GM23338 (cell line): Measurements from ENCODE around the gene CYSRT1. TPM values are rescaled to one million over a fixed set of nuclear protein-coding genes. Genes with fewer than 3 reads are reported as not detected.

Experiments
- ATAC-seq: fragments of 200-7000 bp; cut with Tn5 transposase; 3 replicates; pipeline ENCODE4 v1.9.1; 2020
- DNase-seq: peaks from one replicate; pipeline ENCODE4 v3.0.0-alpha.2; 2015; ENCODE audit warnings: low spot score
- H2AFZ ChIP-seq: fragments of 200-600 bp; sonication (generic); 2 replicates; pipeline ENCODE4 v1.8.0; 2016; ENCODE audit warnings: antibody characterized with exemption, mild to moderate bottlenecking, moderate library complexity
- H3F3A ChIP-seq: fragments of 200-600 bp; sonication (generic); replicated peaks from 2 replicates; pipeline ENCODE4 v1.8.0; 2017; ENCODE audit warnings: antibody characterized with exemption, mixed run types, low read depth
- H3K27ac ChIP-seq: fragments of 200-600 bp; sonication (generic); 2 replicates; pipeline ENCODE4 v1.6.1; 2016; ENCODE audit warnings: low read depth
- H3K27me3 ChIP-seq: fragments of 200-600 bp; sonication (generic); 2 replicates; pipeline ENCODE4 v1.8.0; 2016; ENCODE audit warnings: mild to moderate bottlenecking, mixed run types, moderate library complexity; ENCODE audit not compliant: insufficient read depth
- H3K36me3 ChIP-seq: fragments of 200-600 bp; sonication (generic); 2 replicates; pipeline ENCODE4 v1.8.0; 2016; ENCODE audit warnings: mild to moderate bottlenecking; ENCODE audit not compliant: insufficient read depth
- H3K4me1 ChIP-seq: fragments of 200-600 bp; sonication (generic); 2 replicates; pipeline ENCODE4 v1.8.0; 2016; ENCODE audit warnings: mild to moderate bottlenecking, moderate library complexity; ENCODE audit not compliant: insufficient read depth
- H3K4me2 ChIP-seq: fragments of 200-600 bp; sonication (generic); 2 replicates; pipeline ENCODE4 v1.7.1; 2017; ENCODE audit warnings: mixed run types
- H3K4me3 ChIP-seq: fragments of 200-600 bp; sonication (generic); 2 replicates; pipeline ENCODE4 v1.6.1; 2016; ENCODE audit warnings: mixed run types
- H3K79me2 ChIP-seq: fragments of 200-600 bp; sonication (generic); replicated peaks from 2 replicates; pipeline ENCODE4 v1.8.0; 2017; ENCODE audit warnings: mild to moderate bottlenecking; ENCODE audit not compliant: insufficient read depth
- H3K9me2 ChIP-seq: fragments of 200-600 bp; sonication (generic); 2 replicates; pipeline ENCODE4 v1.8.0; 2017; ENCODE audit not compliant: insufficient read depth
- H4K20me1 ChIP-seq: fragments of 200-600 bp; sonication (generic); replicated peaks from 2 replicates; pipeline ENCODE4 v1.8.0; 2017; ENCODE audit warnings: mild to moderate bottlenecking; ENCODE audit not compliant: insufficient read depth
- H3K27ac Mint-ChIP-seq: 2 replicates; pipeline ENCODE4 v1.8.0; 2020; ENCODE audit warnings: inconsistent platforms, mild to moderate bottlenecking, moderate library complexity, mixed read lengths
- H3K27me3 Mint-ChIP-seq: 3 replicates; pipeline ENCODE4 v1.8.0; 2022; ENCODE audit warnings: low read depth, mild to moderate bottlenecking, moderate library complexity, mixed read lengths, inconsistent platforms; ENCODE audit not compliant: insufficient read depth, poor library complexity
- H3K36me3 Mint-ChIP-seq: 3 replicates; pipeline ENCODE4 v1.8.0; 2021; ENCODE audit warnings: low read depth, mild to moderate bottlenecking, inconsistent platforms, moderate library complexity, mixed read lengths
- H3K4me1 Mint-ChIP-seq: 3 replicates; pipeline ENCODE4 v1.8.0; 2020; ENCODE audit warnings: mild to moderate bottlenecking, inconsistent platforms, mixed read lengths
- H3K4me3 Mint-ChIP-seq: 3 replicates; pipeline ENCODE4 v1.8.0; 2021; ENCODE audit warnings: moderate library complexity, mild to moderate bottlenecking, inconsistent platforms, mixed read lengths
- H3K9me3 Mint-ChIP-seq: 3 replicates; pipeline ENCODE4 v1.8.0; 2020; ENCODE audit warnings: moderate library complexity, mild to moderate bottlenecking, inconsistent platforms, mixed read lengths
- CTCF ChIP-seq, 2 experiments: fragments of 200-600 bp in 1 of 2; sonication (generic) in 1 of 2; conservative IDR thresholded peaks; 2 replicates each; pipeline versions ENCODE4 v1.5.1 to v1.6.1; 2016 to 2017; ENCODE audit warnings: antibody characterized with exemption in 2 of 2, low read depth in 2 of 2, mild to moderate bottlenecking in 2 of 2, moderate library complexity in 1 of 2
- ETS1 ChIP-seq: IDR thresholded peaks from 2 replicates; pipeline ENCODE4 v1.6.1; 2016; ENCODE audit warnings: antibody characterized with exemption
- EZH2phosphoT487 ChIP-seq: fragments of 200-600 bp; sonication (generic); IDR thresholded peaks from one replicate; pipeline ENCODE4 v1.8.1; 2018; ENCODE audit warnings: antibody characterized with exemption; ENCODE audit not compliant: unreplicated experiment
- REST ChIP-seq: IDR thresholded peaks from one replicate; pipeline ENCODE4 v1.6.1; 2018; ENCODE audit warnings: antibody characterized with exemption; ENCODE audit not compliant: unreplicated experiment
- STAT1 ChIP-seq: IDR thresholded peaks from one replicate; pipeline ENCODE4 v1.6.1; 2016; ENCODE audit warnings: antibody characterized with exemption; ENCODE audit not compliant: unreplicated experiment
- ZNF114 ChIP-seq: fragments of 250-450 bp; sonication (Bioruptor Pico); IDR thresholded peaks from 2 replicates; pipeline ENCODE4 v1.5.0; 2020; ENCODE audit warnings: mild to moderate bottlenecking, moderate library complexity
- ZNF331 ChIP-seq: fragments of 250-450 bp; sonication (Bioruptor Pico); IDR thresholded peaks from 2 replicates; pipeline ENCODE4 v1.5.0; 2020; ENCODE audit warnings: low read depth, mild to moderate bottlenecking, moderate library complexity
- polyA plus RNA-seq: library from polyadenylated mRNA; unstranded; fragments of >200 nt; fragmentation: Nextera tagmentation; extraction: Ambion mirVana; gene quantifications from 2 replicates; pipeline ENCODE4 v1.2.1, GENCODE V29; 2016
- total RNA-seq: library from RNA; depleted of rRNA; stranded (reverse); fragments of >200 nt; shearing (Covaris generic); gene quantifications from 2 replicates; pipeline ENCODE4 v1.2.3, GENCODE V29; 2014
- TF ChIP-seq, protein P1 (sequence below): fragments of 250-450 bp; sonication (Bioruptor Pico); IDR thresholded peaks from 2 replicates; pipeline ENCODE4 v1.5.0; 2020; ENCODE audit warnings: mild to moderate bottlenecking, moderate library complexity

The CYSRT1 gene
- total and polyA plus RNA-seq, 2 experiments from 2014 or later = 2.0 to 3.2 TPM

DNA sequence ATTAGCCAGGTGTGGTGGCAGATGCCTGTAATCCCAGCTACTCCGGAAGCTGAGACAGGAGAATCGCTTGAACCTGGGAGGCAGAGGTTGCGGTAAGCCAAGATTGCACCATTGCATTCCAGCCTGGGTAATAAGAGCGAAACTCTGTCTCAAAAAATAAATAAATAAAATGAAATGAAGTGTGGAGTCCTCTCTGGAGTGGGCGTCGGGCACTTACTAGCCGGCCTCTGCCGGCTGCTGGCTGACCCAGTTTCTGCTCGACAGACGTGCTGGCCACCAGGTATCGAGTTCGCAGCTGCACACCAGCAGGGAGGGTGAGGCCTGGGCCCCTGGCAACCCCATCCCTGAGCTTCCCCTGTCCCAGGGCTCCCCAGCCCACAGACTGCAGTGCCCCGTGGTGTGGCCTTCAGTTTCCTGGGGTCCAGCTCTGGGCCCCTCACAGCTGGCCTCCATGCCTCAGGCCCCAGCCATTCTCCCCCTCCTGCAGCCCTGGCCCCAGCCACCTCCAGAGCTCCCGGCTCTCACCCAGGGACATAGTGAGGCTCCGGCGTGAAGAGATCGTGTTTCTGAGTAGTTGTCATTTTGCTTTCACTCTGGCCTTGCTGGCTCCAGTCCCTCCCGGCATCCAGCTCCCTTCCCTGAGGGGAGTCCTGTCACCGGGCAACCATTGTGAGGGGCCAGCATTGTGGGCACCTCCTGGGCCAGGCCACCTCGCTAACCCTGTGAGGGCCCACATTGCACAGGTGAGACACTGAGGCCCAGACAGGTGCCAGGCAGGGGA is 22.4 kb downstream of the CYSRT1 start:
- Mint-ChIP-seq H3K27me3 (peaks cover 26% of the 10 kb centered on the region), H3K36me3 (peaks cover 19% of the 10 kb centered on the region), H3K9me3 (no peaks in the 10 kb centered on the region), H3K4me1 (peaks cover 29% of the 10 kb centered on the region), H3K4me3 (no peak overlapping the region), H3K27ac (no peak overlapping the region)
- no peak for ATAC-seq
- Histone ChIP-seq H3K36me3 (no peaks in the 10 kb centered on the region), H4K20me1 (peaks cover 9% of the 10 kb centered on the region), H3K4me3 (no peak overlapping the region), H3K9me2 (no peaks in the 10 kb centered on the region), H3K27ac (no peak overlapping the region), H3K79me2 (peaks cover 6% of the 10 kb centered on the region), H3K4me1 (peaks cover 17% of the 10 kb centered on the region; the same call in 1 of the 2 replicates), H3K27me3 (no peaks in the 10 kb centered on the region), H3F3A (0 out of 2 replicates have a peak, but pooled peaks cover 22% of the 10 kb centered on the region), H3K4me2 (no peak overlapping the region), H2AFZ (no peak overlapping the region)
- DNase-seq = no peak
- no peak for TF ChIP-seq ZNF331 (CRISPR knock-in tag)
- no peak for TF ChIP-seq ETS1

- DNase-seq (no peak), ATAC-seq (no peak)
- H3K79me2 ChIP-seq = peaks cover under 1% of the 10 kb centered on the region; the same call in 1 of the 2 replicates
- no peak overlapping the region for H3K4me3 ChIP-seq
- no peaks in the 10 kb centered on the region for H3K27me3 ChIP-seq
- 0 out of 2 replicates have a peak, but pooled peaks cover 17% of the 10 kb centered on the region for H3F3A ChIP-seq
- H3K4me2 ChIP-seq = no peak overlapping the region
- peaks cover 15% of the 10 kb centered on the region; the same call in 1 of the 2 replicates for H3K4me1 ChIP-seq
- H3K27me3 Mint-ChIP-seq = peaks cover 21% of the 10 kb centered on the region
- peaks cover 4% of the 10 kb centered on the region; the same call in 1 of the 2 replicates for H4K20me1 ChIP-seq
- H3K4me3 Mint-ChIP-seq = no peak overlapping the region
- H3K4me1 Mint-ChIP-seq = peaks cover 24% of the 10 kb centered on the region
- H3K27ac Mint-ChIP-seq = no peak overlapping the region
- H3K36me3 Mint-ChIP-seq = peaks cover 14% of the 10 kb centered on the region
- H3K9me3 Mint-ChIP-seq = no peaks in the 10 kb centered on the region
- no peaks in the 10 kb centered on the region for H3K9me2 ChIP-seq
- no peaks in the 10 kb centered on the region for H3K36me3 ChIP-seq
- H2AFZ ChIP-seq = no peak overlapping the region
- no peak overlapping the region for H3K27ac ChIP-seq
- TF ChIP-seq ZNF114 (no peak), REST (no peak), EZH2phosphoT487 (no peak), STAT1 (no peak), ZNF331 (CRISPR knock-in tag) (no peak), CTCF (conservative IDR thresholded peaks at IDR 0.05; ENCODE audit: low read depth in 2 of 2) (no peak)
- TF ChIP-seq, protein P1, sequence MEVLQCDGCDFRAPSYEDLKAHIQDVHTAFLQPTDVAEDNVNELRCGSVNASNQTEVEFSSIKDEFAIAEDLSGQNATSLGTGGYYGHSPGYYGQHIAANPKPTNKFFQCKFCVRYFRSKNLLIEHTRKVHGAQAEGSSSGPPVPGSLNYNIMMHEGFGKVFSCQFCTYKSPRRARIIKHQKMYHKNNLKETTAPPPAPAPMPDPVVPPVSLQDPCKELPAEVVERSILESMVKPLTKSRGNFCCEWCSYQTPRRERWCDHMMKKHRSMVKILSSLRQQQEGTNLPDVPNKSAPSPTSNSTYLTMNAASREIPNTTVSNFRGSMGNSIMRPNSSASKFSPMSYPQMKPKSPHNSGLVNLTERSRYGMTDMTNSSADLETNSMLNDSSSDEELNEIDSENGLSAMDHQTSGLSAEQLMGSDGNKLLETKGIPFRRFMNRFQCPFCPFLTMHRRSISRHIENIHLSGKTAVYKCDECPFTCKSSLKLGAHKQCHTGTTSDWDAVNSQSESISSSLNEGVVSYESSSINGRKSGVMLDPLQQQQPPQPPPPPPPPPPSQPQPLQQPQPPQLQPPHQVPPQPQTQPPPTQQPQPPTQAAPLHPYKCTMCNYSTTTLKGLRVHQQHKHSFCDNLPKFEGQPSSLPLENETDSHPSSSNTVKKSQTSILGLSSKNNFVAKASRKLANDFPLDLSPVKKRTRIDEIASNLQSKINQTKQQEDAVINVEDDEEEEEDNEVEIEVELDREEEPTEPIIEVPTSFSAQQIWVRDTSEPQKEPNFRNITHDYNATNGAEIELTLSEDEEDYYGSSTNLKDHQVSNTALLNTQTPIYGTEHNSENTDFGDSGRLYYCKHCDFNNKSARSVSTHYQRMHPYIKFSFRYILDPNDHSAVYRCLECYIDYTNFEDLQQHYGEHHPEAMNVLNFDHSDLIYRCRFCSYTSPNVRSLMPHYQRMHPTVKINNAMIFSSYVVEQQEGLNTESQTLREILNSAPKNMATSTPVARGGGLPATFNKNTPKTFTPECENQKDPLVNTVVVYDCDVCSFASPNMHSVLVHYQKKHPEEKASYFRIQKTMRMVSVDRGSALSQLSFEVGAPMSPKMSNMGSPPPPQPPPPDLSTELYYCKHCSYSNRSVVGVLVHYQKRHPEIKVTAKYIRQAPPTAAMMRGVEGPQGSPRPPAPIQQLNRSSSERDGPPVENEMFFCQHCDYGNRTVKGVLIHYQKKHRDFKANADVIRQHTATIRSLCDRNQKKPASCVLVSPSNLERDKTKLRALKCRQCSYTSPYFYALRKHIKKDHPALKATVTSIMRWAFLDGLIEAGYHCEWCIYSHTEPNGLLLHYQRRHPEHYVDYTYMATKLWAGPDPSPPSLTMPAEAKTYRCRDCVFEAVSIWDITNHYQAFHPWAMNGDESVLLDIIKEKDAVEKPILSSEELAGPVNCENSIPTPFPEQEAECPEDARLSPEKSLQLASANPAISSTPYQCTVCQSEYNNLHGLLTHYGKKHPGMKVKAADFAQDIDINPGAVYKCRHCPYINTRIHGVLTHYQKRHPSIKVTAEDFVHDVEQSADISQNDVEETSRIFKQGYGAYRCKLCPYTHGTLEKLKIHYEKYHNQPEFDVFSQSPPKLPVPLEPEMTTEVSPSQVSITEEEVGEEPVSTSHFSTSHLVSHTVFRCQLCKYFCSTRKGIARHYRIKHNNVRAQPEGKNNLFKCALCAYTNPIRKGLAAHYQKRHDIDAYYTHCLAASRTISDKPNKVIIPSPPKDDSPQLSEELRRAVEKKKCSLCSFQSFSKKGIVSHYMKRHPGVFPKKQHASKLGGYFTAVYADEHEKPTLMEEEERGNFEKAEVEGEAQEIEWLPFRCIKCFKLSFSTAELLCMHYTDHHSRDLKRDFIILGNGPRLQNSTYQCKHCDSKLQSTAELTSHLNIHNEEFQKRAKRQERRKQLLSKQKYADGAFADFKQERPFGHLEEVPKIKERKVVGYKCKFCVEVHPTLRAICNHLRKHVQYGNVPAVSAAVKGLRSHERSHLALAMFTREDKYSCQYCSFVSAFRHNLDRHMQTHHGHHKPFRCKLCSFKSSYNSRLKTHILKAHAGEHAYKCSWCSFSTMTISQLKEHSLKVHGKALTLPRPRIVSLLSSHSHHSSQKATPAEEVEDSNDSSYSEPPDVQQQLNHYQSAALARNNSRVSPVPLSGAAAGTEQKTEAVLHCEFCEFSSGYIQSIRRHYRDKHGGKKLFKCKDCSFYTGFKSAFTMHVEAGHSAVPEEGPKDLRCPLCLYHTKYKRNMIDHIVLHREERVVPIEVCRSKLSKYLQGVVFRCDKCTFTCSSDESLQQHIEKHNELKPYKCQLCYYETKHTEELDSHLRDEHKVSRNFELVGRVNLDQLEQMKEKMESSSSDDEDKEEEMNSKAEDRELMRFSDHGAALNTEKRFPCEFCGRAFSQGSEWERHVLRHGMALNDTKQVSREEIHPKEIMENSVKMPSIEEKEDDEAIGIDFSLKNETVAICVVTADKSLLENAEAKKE = no peak
These were observed 22.9 kb downstream of the CYSRT1 start for GRCh38 chr9:137247916-137248175.
